Endothelial cell (in vitro differentiated cells): ENCODE data around the gene NACAD. TPM values are rescaled to one million over a fixed set of nuclear protein-coding genes. Genes with fewer than 3 reads are reported as not detected.

Source experiments
- DNase-seq: peaks from one replicate; pipeline ENCODE4 v3.0.0; 2021; ENCODE audit warnings: low spot score
- H3K27ac Mint-ChIP-seq: one replicate; pipeline ENCODE4 v1.8.0; 2021; ENCODE audit warnings: mixed read lengths, inconsistent platforms; ENCODE audit not compliant: unreplicated experiment
- H3K27me3 Mint-ChIP-seq: one replicate; pipeline ENCODE4 v1.8.0; 2021; ENCODE audit warnings: mild to moderate bottlenecking, moderate library complexity, mixed read lengths, inconsistent platforms; ENCODE audit not compliant: unreplicated experiment
- H3K36me3 Mint-ChIP-seq: one replicate; pipeline ENCODE4 v1.8.0; 2021; ENCODE audit warnings: mild to moderate bottlenecking, low read depth, mixed read lengths, inconsistent platforms; ENCODE audit not compliant: unreplicated experiment
- H3K4me1 Mint-ChIP-seq: one replicate; pipeline ENCODE4 v1.8.0; 2021; ENCODE audit warnings: mild to moderate bottlenecking, mixed read lengths, inconsistent platforms; ENCODE audit not compliant: unreplicated experiment
- H3K4me3 Mint-ChIP-seq: one replicate; pipeline ENCODE4 v1.8.0; 2021; ENCODE audit warnings: mild to moderate bottlenecking, mixed read lengths, inconsistent platforms; ENCODE audit not compliant: unreplicated experiment
- H3K9me3 Mint-ChIP-seq: one replicate; pipeline ENCODE4 v1.8.0; 2021; ENCODE audit warnings: mixed read lengths, inconsistent platforms; ENCODE audit not compliant: unreplicated experiment
- total RNA-seq: library from RNA; stranded (reverse); fragmentation: NEBNext Ultra II Directional; extraction: Animal tissue kit (Norgen Biotek cat#: 25700); gene quantifications from one replicate; pipeline ENCODE4 v1.2.1, GENCODE V29; 2021; ENCODE audit not compliant: unreplicated experiment
- TF ChIP-seq, protein P1 (sequence below): fragments of 200-600 bp; sonication (generic); IDR thresholded peaks from one replicate; pipeline ENCODE4 v1.5.0; 2021; ENCODE audit warnings: antibody characterized with exemption; ENCODE audit not compliant: unreplicated experiment

The NACAD gene
- total RNA-seq, 1 donor from 2014 or later, result 3.5 TPM

- Mint-ChIP-seq H3K27ac (no peak overlapping the region), H3K36me3 (peaks cover 25% of the 10 kb centered on the region), H3K4me3 (no peak overlapping the region), H3K4me1 (no peaks in the 10 kb centered on the region), H3K27me3 (peaks cover 2% of the 10 kb centered on the region), H3K9me3 (no peaks in the 10 kb centered on the region)
- TF ChIP-seq, protein P1, sequence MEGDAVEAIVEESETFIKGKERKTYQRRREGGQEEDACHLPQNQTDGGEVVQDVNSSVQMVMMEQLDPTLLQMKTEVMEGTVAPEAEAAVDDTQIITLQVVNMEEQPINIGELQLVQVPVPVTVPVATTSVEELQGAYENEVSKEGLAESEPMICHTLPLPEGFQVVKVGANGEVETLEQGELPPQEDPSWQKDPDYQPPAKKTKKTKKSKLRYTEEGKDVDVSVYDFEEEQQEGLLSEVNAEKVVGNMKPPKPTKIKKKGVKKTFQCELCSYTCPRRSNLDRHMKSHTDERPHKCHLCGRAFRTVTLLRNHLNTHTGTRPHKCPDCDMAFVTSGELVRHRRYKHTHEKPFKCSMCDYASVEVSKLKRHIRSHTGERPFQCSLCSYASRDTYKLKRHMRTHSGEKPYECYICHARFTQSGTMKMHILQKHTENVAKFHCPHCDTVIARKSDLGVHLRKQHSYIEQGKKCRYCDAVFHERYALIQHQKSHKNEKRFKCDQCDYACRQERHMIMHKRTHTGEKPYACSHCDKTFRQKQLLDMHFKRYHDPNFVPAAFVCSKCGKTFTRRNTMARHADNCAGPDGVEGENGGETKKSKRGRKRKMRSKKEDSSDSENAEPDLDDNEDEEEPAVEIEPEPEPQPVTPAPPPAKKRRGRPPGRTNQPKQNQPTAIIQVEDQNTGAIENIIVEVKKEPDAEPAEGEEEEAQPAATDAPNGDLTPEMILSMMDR, result no peak
- no peak for DNase-seq
These were observed 15.4 kb upstream of the NACAD start for GRCh38 chr7:45103958-45104843.

DNA sequence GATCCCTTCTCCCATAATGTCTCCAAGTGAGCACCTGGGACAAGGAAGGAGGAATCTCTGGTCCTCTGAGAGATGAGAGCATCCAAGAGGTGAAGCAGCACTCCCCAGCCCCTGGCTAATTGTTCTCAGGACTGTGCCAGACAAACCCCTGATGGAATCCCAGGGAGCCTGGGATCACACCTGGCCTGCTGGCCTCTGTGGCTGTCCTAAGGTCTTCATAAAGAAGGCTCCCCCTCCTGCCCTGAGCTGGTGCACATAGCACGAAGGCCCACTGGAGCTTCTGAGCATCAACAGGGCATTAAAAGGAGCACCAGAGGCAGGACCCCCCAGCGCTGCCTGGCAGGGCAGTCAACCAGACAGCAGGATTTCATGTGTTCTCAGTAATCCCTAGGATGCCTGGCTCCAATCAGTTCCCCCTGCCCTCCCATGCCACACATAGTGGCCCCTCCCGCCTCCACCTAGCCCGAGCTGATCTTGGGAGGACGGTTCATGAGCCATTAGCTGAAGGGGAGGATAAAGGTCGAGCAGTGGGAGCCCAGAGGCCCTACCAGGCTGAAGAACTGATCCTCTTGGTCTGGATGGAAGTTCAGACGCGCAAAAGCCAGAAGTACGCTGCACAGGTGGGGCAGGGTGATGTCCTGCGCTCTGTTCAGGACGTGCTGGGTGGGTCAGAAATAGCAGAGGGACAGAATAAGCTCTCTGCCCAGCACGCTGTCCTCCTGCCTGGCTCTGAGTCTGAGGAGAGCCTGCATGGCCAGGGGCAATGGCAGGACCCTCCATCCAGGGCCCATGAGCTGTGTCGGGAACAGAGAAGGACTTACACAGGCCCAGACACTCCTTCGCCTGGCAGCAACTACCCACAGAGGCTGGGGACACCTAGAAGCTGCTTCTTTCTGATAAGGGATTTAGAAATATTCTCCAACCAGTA lies 14.3 kb upstream of the NACAD start:
- peaks cover 20% of the 10 kb centered on the region for H3K36me3 Mint-ChIP-seq
- H3K9me3 Mint-ChIP-seq, result no peaks in the 10 kb centered on the region
- peaks cover 2% of the 10 kb centered on the region for H3K27me3 Mint-ChIP-seq
- H3K4me1 Mint-ChIP-seq, result no peaks in the 10 kb centered on the region
- H3K4me3 Mint-ChIP-seq, result no peak overlapping the region
- H3K27ac Mint-ChIP-seq, result no peak overlapping the region
- TF ChIP-seq, protein P1, result no peak
- no peak for DNase-seq

GRCh38 chr7:45101748-45102147 lies 13.0 kb upstream of the NACAD start:
- Mint-ChIP-seq H3K4me1 (no peaks in the 10 kb centered on the region), H3K4me3 (no peak overlapping the region), H3K27me3 (no peaks in the 10 kb centered on the region), H3K36me3 (peaks cover 14% of the 10 kb centered on the region), H3K9me3 (no peaks in the 10 kb centered on the region), H3K27ac (no peak overlapping the region)
- TF ChIP-seq, protein P1, result no peak
- no peak for DNase-seq

GRCh38 chr7:45100761-45101480 lies 12.2 kb upstream of the NACAD start:
- TF ChIP-seq, protein P1, result no peak
- H3K4me3 Mint-ChIP-seq, result no peak overlapping the region
- H3K27ac Mint-ChIP-seq, result no peak overlapping the region
- H3K9me3 Mint-ChIP-seq, result no peaks in the 10 kb centered on the region
- DNase-seq, result no peak
- H3K4me1 Mint-ChIP-seq, result no peaks in the 10 kb centered on the region
- H3K27me3 Mint-ChIP-seq, result no peaks in the 10 kb centered on the region
- H3K36me3 Mint-ChIP-seq, result peaks cover 11% of the 10 kb centered on the region
